OCI-LY7 (cell line): ENCODE measurements around the gene ANKRD9. TPM values are rescaled to one million over a fixed set of nuclear protein-coding genes. Genes with fewer than 3 reads are reported as not detected.
A peak's percentile ranks its signal among the peaks of the same experiment; 100 is the strongest.

Source experiments
- BruUV-seq: library from RNA; stranded (reverse); fragments of 400-500 nt; replicated peaks from 2 replicates; lab custom pipeline; 2021; lab: Mats Ljungman, UMichigan
- CTCF ChIA-PET: fragments of 300-600 bp; sonication (Branson Sonifier 250); formaldehyde crosslinking; loops from one replicate; lab custom pipeline; 2022; ENCODE audit warnings: antibody characterized with exemption; ENCODE audit not compliant: unreplicated experiment; lab: Charles Lee
- POLR2A ChIA-PET: fragments of 300-600 bp; sonication (Branson Sonifier 250); formaldehyde crosslinking; loops from one replicate; lab custom pipeline; 2022; ENCODE audit warnings: antibody characterized with exemption; lab: Charles Lee
- DNase-seq: peaks from one replicate; pipeline ENCODE4 v3.0.0-alpha.2; 2015; ENCODE audit warnings: low spot score
- H2AFZ ChIP-seq: fragments of 200-600 bp; sonication (generic), shearing (Covaris generic); 2 replicates; pipeline ENCODE4 v1.6.1; 2014; ENCODE audit warnings: mild to moderate bottlenecking, antibody characterized with exemption, low read length, moderate library complexity
- H3K27ac ChIP-seq: fragments of 200-600 bp; sonication (generic); 2 replicates; pipeline ENCODE4 v1.5.1; 2014; ENCODE audit warnings: mixed run types, low read depth, mild to moderate bottlenecking, moderate library complexity, low read length, inconsistent platforms; ENCODE audit not compliant: poor library complexity, severe bottlenecking
- H3K36me3 ChIP-seq: fragments of 200-600 bp; sonication (generic); 2 replicates; pipeline ENCODE4 v1.6.1; 2014; ENCODE audit warnings: mild to moderate bottlenecking, antibody characterized with exemption, low read length, moderate library complexity, mixed read lengths; ENCODE audit not compliant: insufficient read depth
- H3K4me1 ChIP-seq: fragments of 200-600 bp; sonication (generic); 2 replicates; pipeline ENCODE4 v1.5.1; 2014; ENCODE audit warnings: mild to moderate bottlenecking, low read length; ENCODE audit not compliant: insufficient read depth, poor library complexity, severe bottlenecking
- H3K4me2 ChIP-seq: fragments of 200-600 bp; sonication (generic); 2 replicates; pipeline ENCODE4 v1.6.1; 2014; ENCODE audit warnings: mild to moderate bottlenecking, low read length
- H3K4me3 ChIP-seq: fragments of 200-600 bp; sonication (generic); 2 replicates; pipeline ENCODE4 v1.5.1; 2014; ENCODE audit warnings: mild to moderate bottlenecking, low read depth, low read length; ENCODE audit not compliant: poor library complexity, severe bottlenecking
- H3K79me2 ChIP-seq: fragments of 200-600 bp; sonication (generic); 2 replicates; pipeline ENCODE4 v1.6.1; 2016; ENCODE audit warnings: low read depth, mild to moderate bottlenecking, low read length, moderate library complexity, mixed read lengths; ENCODE audit not compliant: insufficient read depth
- H3K9me2 ChIP-seq: fragments of 200-600 bp; sonication (generic); 2 replicates; pipeline ENCODE4 v1.6.1; 2016; ENCODE audit warnings: mild to moderate bottlenecking, low read length, mixed read lengths; ENCODE audit not compliant: insufficient read depth
- H3K9me3 ChIP-seq: fragments of 200-600 bp; sonication (generic); 2 replicates; pipeline ENCODE4 v1.6.1; 2014; ENCODE audit warnings: mild to moderate bottlenecking, mixed run types, low read length, mixed read lengths
- H4K20me1 ChIP-seq: fragments of 200-600 bp; sonication (generic); 2 replicates; pipeline ENCODE4 v1.6.1; 2014; ENCODE audit warnings: mild to moderate bottlenecking, antibody characterized with exemption, low read length, moderate library complexity, mixed read lengths; ENCODE audit not compliant: insufficient read depth
- CTCF ChIP-seq: fragments of 200-600 bp; sonication (generic); conservative IDR thresholded peaks from 2 replicates; pipeline ENCODE4 v1.5.1; 2014; ENCODE audit warnings: mild to moderate bottlenecking, antibody characterized with exemption, low read length, moderate library complexity, mixed read lengths
- EZH2phosphoT487 ChIP-seq: fragments of 200-600 bp; sonication (generic); IDR thresholded peaks from 2 replicates; pipeline ENCODE4 v1.6.1; 2018; ENCODE audit warnings: low read depth, borderline replicate concordance, mild to moderate bottlenecking, mixed run types, antibody characterized with exemption, low read length, moderate library complexity, mixed read lengths
- intact Hi-C: fragments of 100-400 bp; cut with micrococcal nuclease; formaldehyde crosslinking; loops from one replicate; pipeline ENCODE4 v1.10.0; 2022; ENCODE audit not compliant: unreplicated experiment
- total RNA-seq, 2 experiments: library from RNA; depleted of rRNA in 1 of 2; stranded (reverse); fragments of >200 nt in 1 of 2; shearing (Covaris generic) in 1 of 2; gene quantifications; 2 replicates each; pipeline ENCODE4 v1.2.3, GENCODE V29; 2014 to 2022

Gene ANKRD9
- total RNA-seq, 2 experiments from 2014 or later = 1.2 to 1.9 TPM

- intact Hi-C loops = no loop called here
- BruUV-seq = no TSS peak
- no peaks in the 10 kb centered on the region for H3K9me2 ChIP-seq
- CTCF ChIA-PET = no interaction called here
- H4K20me1 ChIP-seq = no peaks in the 10 kb centered on the region
- H2AFZ ChIP-seq = no peak overlapping the region
- TF ChIP-seq EZH2phosphoT487 = no peak
- peak; percentile 59 for TF ChIP-seq CTCF
- no peak overlapping the region for H3K27ac ChIP-seq
- POLR2A ChIA-PET = no interaction called here
- no peak overlapping the region for H3K4me2 ChIP-seq
- no peaks in the 10 kb centered on the region for H3K79me2 ChIP-seq
- H3K4me3 ChIP-seq = no peak overlapping the region
- H3K9me3 ChIP-seq = no peaks in the 10 kb centered on the region
- DNase-seq = no peak
- no peaks in the 10 kb centered on the region for H3K4me1 ChIP-seq
- H3K36me3 ChIP-seq = no peaks in the 10 kb centered on the region
These were observed 11.4 kb downstream of the ANKRD9 start for GRCh38 chr14:102497998-102498677.

- Histone ChIP-seq H3K4me2 (no peak overlapping the region), H3K36me3 (no peaks in the 10 kb centered on the region), H3K27ac (no peak overlapping the region), H2AFZ (no peak overlapping the region), H3K4me3 (no peak overlapping the region), H4K20me1 (no peaks in the 10 kb centered on the region), H3K9me3 (no peaks in the 10 kb centered on the region), H3K79me2 (no peaks in the 10 kb centered on the region), H3K4me1 (no peaks in the 10 kb centered on the region), H3K9me2 (no peaks in the 10 kb centered on the region)
- TF ChIP-seq CTCF (no peak), EZH2phosphoT487 (no peak)
- intact Hi-C loops = no loop called here
- CTCF ChIA-PET = no interaction called here
- DNase-seq = no peak
- no TSS peak for BruUV-seq
- POLR2A ChIA-PET = no interaction called here
These were observed 12.4 kb downstream of the ANKRD9 start for GRCh38 chr14:102496958-102497744.

- TF ChIP-seq CTCF = no peak
- no peak for TF ChIP-seq EZH2phosphoT487
- Histone ChIP-seq H3K27ac (no peak overlapping the region), H3K36me3 (no peaks in the 10 kb centered on the region), H3K4me2 (no peak overlapping the region), H4K20me1 (no peaks in the 10 kb centered on the region), H3K9me2 (no peaks in the 10 kb centered on the region), H3K79me2 (no peaks in the 10 kb centered on the region), H3K9me3 (no peaks in the 10 kb centered on the region), H2AFZ (no peak overlapping the region), H3K4me3 (no peak overlapping the region), H3K4me1 (no peaks in the 10 kb centered on the region)
- intact Hi-C loops = no loop called here
- ChIA-PET POLR2A (no interaction called here), CTCF (no interaction called here)
- no TSS peak for BruUV-seq
- no peak for DNase-seq
These were observed 13.3 kb downstream of the ANKRD9 start for GRCh38 chr14:102496331-102496691.
